ENCODE measurements around the gene PCNX2. TPM values are rescaled to one million over a fixed set of nuclear protein-coding genes. Genes with fewer than 3 reads are reported as not detected.

The PCNX2 gene
- total and polyA plus RNA-seq, 4 donors, result 24.4 to 85.8 (median 29.8) TPM

- Histone ChIP-seq H3K9me3 (ENCODE audit: control insufficient read depth, insufficient read depth, low read length) (no peaks in the 10 kb centered on the region), H3K27me3 (ENCODE audit: control insufficient read depth, insufficient read depth, low read length) (no peaks in the 10 kb centered on the region), H3K4me3 (ENCODE audit: low read depth, low read length) (no peak overlapping the region), H3K27ac (ENCODE audit: low read depth, low read length) (no peak overlapping the region), H3K36me3 (ENCODE audit: control insufficient read depth, insufficient read depth, low read length) (no peaks in the 10 kb centered on the region), H3K4me1 (ENCODE audit: control insufficient read depth, insufficient read depth, low read length) (no peaks in the 10 kb centered on the region)
- no CpG with 5 or more reads among the region's 3 CpGs for WGBS (ENCODE audit: insufficient coverage)
- no peak for DNase-seq (ENCODE audit: low read depth in 4 of 6, low spot score in 6 of 6)
These were observed 27.0 kb downstream of the PCNX2 start for GRCh38 chr1:233268389-233269022.

- Histone ChIP-seq H3K27me3 (ENCODE audit: control insufficient read depth, insufficient read depth, low read length) (no peaks in the 10 kb centered on the region), H3K27ac (ENCODE audit: low read depth, low read length) (no peak overlapping the region), H3K4me1 (ENCODE audit: control insufficient read depth, insufficient read depth, low read length) (no peaks in the 10 kb centered on the region), H3K4me3 (ENCODE audit: low read depth, low read length) (no peak overlapping the region), H3K9me3 (ENCODE audit: control insufficient read depth, insufficient read depth, low read length) (no peaks in the 10 kb centered on the region), H3K36me3 (ENCODE audit: control insufficient read depth, insufficient read depth, low read length) (peaks cover 11% of the 10 kb centered on the region)
- no peak for DNase-seq (ENCODE audit: low read depth in 4 of 6, low spot score in 6 of 6)
- 70% methylated on average over 3 of the region's 5 CpGs for WGBS (ENCODE audit: insufficient coverage)
These were observed 33.8 kb downstream of the PCNX2 start for GRCh38 chr1:233261695-233262094.

DNA sequence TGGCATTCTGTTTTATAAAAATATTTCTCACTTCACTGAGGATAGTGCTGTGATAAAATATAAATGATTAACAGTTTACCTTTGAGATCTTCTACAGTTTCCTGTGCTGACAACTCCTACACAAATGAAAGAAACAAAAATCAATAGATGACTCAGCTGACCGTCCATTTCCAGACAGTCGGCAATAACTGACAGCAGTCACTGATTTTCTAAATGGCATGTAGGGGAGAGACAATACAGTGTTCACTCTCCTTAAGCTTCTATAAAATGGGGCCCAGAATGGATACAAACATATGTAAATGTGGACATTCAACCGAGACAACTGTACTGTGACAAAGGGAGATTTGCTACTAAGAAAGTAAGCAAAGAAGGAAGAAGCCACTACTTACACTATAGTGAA, 34.3 kb downstream of the PCNX2 start:
- peaks cover 11% of the 10 kb centered on the region for H3K36me3 ChIP-seq (ENCODE audit: control insufficient read depth, insufficient read depth, low read length)
- H3K9me3 ChIP-seq (ENCODE audit: control insufficient read depth, insufficient read depth, low read length), result no peaks in the 10 kb centered on the region
- no peak overlapping the region for H3K4me3 ChIP-seq (ENCODE audit: low read depth, low read length)
- H3K27ac ChIP-seq (ENCODE audit: low read depth, low read length), result no peak overlapping the region
- WGBS (ENCODE audit: insufficient coverage), result no CpG with 5 or more reads among the region's 3 CpGs
- no peak for DNase-seq (ENCODE audit: low read depth in 4 of 6, low spot score in 6 of 6)
- H3K4me1 ChIP-seq (ENCODE audit: control insufficient read depth, insufficient read depth, low read length), result no peaks in the 10 kb centered on the region
- H3K27me3 ChIP-seq (ENCODE audit: control insufficient read depth, insufficient read depth, low read length), result no peaks in the 10 kb centered on the region

GRCh38 chr1:233257786-233258185, 37.7 kb downstream of the PCNX2 start:
- Histone ChIP-seq H3K27ac (ENCODE audit: low read depth, low read length) (no peak overlapping the region), H3K27me3 (ENCODE audit: control insufficient read depth, insufficient read depth, low read length) (no peaks in the 10 kb centered on the region), H3K9me3 (ENCODE audit: control insufficient read depth, insufficient read depth, low read length) (no peaks in the 10 kb centered on the region), H3K36me3 (ENCODE audit: control insufficient read depth, insufficient read depth, low read length) (peaks cover 11% of the 10 kb centered on the region), H3K4me1 (ENCODE audit: control insufficient read depth, insufficient read depth, low read length) (peaks cover 5% of the 10 kb centered on the region), H3K4me3 (ENCODE audit: low read depth, low read length) (no peak overlapping the region)
- DNase-seq (ENCODE audit: low read depth in 4 of 6, low spot score in 6 of 6), result no peak
- WGBS (ENCODE audit: insufficient coverage), result 97% methylated on average over 6 of the region's 6 CpGs

- peaks cover 11% of the 10 kb centered on the region for H3K36me3 ChIP-seq (ENCODE audit: control insufficient read depth, insufficient read depth, low read length)
These were observed 38.7 kb downstream of the PCNX2 start for GRCh38 chr1:233256789-233257188.

DNA sequence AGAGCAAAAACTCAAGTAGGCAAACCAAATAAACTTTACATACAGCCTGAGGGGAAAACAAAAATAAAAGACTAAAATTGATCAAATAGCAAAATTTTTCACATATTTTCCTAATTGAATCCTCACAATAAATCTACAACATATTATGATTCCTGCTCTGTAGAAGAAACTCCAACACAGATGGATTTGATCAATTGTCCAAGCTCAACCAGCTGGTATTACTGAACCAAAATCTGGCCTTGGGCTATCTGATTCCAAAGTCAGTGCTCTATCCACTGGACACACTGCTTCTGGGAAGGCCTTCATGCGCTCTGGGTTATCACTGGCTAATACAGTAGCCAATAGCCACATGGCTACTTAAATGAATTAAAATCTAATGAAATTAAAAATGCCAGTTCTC, 39.3 kb downstream of the PCNX2 start:
- H3K4me1 ChIP-seq (ENCODE audit: control insufficient read depth, insufficient read depth, low read length), result peaks cover 5% of the 10 kb centered on the region
- no CpG with 5 or more reads among the region's 1 CpG for WGBS (ENCODE audit: insufficient coverage)
- H3K27ac ChIP-seq (ENCODE audit: low read depth, low read length), result no peak overlapping the region
- no peak for DNase-seq (ENCODE audit: low read depth in 4 of 6, low spot score in 6 of 6)
- H3K27me3 ChIP-seq (ENCODE audit: control insufficient read depth, insufficient read depth, low read length), result no peaks in the 10 kb centered on the region
- peaks cover 11% of the 10 kb centered on the region for H3K36me3 ChIP-seq (ENCODE audit: control insufficient read depth, insufficient read depth, low read length)
- no peak overlapping the region for H3K4me3 ChIP-seq (ENCODE audit: low read depth, low read length)
- no peaks in the 10 kb centered on the region for H3K9me3 ChIP-seq (ENCODE audit: control insufficient read depth, insufficient read depth, low read length)

More at GRCh38 chr1:233256789-233257188, 38.7 kb downstream of the PCNX2 start:
- no peak for DNase-seq (ENCODE audit: low read depth in 4 of 6, low spot score in 6 of 6)
- Histone ChIP-seq H3K4me3 (ENCODE audit: low read depth, low read length) (no peak overlapping the region), H3K9me3 (ENCODE audit: control insufficient read depth, insufficient read depth, low read length) (no peaks in the 10 kb centered on the region), H3K27me3 (ENCODE audit: control insufficient read depth, insufficient read depth, low read length) (no peaks in the 10 kb centered on the region), H3K4me1 (ENCODE audit: control insufficient read depth, insufficient read depth, low read length) (peaks cover 5% of the 10 kb centered on the region), H3K27ac (ENCODE audit: low read depth, low read length) (no peak overlapping the region)
- no CpG with 5 or more reads among the region's 2 CpGs for WGBS (ENCODE audit: insufficient coverage)

DNA sequence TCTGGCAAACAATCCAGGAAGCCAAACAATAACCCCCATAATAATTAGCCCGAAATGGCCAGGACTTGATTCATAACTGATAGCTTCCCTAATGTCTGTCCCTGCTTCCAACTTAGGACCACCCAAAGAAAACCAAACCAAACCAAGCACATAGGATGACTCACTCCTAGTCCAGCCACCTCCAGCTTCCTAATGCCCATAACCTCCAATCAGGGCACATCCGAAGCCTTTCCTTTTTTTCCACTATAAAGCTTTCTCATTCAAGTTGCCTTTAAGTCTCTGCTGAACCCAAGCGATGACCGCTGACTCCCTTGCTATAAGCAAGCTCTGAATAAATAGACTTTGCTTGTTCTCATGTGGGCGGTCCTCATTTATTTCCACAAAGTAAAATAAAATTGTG, 40.4 kb downstream of the PCNX2 start:
- Histone ChIP-seq H3K4me1 (ENCODE audit: control insufficient read depth, insufficient read depth, low read length) (peaks cover 5% of the 10 kb centered on the region), H3K9me3 (ENCODE audit: control insufficient read depth, insufficient read depth, low read length) (no peaks in the 10 kb centered on the region), H3K36me3 (ENCODE audit: control insufficient read depth, insufficient read depth, low read length) (peaks cover 11% of the 10 kb centered on the region), H3K27ac (ENCODE audit: low read depth, low read length) (no peak overlapping the region), H3K4me3 (ENCODE audit: low read depth, low read length) (no peak overlapping the region), H3K27me3 (ENCODE audit: control insufficient read depth, insufficient read depth, low read length) (no peaks in the 10 kb centered on the region)
- DNase-seq (ENCODE audit: low read depth in 4 of 6, low spot score in 6 of 6), result no peak
- 93% methylated on average over 4 of the region's 5 CpGs for WGBS (ENCODE audit: insufficient coverage)

DNA sequence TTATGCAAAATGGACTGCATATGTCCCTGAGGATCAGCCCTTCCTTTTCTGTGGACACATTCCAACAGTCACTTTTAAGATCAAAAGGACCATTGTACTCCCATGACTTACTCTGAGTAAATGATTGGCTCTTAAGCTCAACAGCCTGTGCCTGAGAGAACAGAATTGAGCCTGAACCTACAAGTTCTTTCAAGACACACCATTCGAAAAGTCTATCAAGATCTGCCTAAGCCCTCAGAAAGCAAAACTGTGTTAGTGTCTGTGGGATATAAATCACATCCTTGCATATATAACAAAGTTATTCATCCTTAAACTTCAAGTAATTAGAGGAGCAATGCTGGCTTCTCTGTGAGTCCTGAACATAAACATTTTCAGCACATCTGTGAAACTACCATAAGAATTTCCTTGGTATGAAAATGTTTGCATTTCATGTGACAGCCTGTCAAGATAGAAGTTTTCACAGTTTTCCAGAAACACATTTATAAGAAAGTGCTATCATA, 41.6 kb downstream of the PCNX2 start:
- H3K27ac ChIP-seq (ENCODE audit: low read depth, low read length), result no peak overlapping the region
- whole genome bisulfite sequencing (ENCODE audit: insufficient coverage), result no CpG with 5 or more reads among the region's 1 CpG
- H3K9me3 ChIP-seq (ENCODE audit: control insufficient read depth, insufficient read depth, low read length), result no peaks in the 10 kb centered on the region
- peaks cover 5% of the 10 kb centered on the region for H3K4me1 ChIP-seq (ENCODE audit: control insufficient read depth, insufficient read depth, low read length)
- H3K36me3 ChIP-seq (ENCODE audit: control insufficient read depth, insufficient read depth, low read length), result peaks cover 12% of the 10 kb centered on the region
- no peaks in the 10 kb centered on the region for H3K27me3 ChIP-seq (ENCODE audit: control insufficient read depth, insufficient read depth, low read length)
- H3K4me3 ChIP-seq (ENCODE audit: low read depth, low read length), result no peak overlapping the region
- DNase-seq (ENCODE audit: low read depth in 4 of 6, low spot score in 6 of 6), result peak in 1 of 6 donors; percentile 24

DNA sequence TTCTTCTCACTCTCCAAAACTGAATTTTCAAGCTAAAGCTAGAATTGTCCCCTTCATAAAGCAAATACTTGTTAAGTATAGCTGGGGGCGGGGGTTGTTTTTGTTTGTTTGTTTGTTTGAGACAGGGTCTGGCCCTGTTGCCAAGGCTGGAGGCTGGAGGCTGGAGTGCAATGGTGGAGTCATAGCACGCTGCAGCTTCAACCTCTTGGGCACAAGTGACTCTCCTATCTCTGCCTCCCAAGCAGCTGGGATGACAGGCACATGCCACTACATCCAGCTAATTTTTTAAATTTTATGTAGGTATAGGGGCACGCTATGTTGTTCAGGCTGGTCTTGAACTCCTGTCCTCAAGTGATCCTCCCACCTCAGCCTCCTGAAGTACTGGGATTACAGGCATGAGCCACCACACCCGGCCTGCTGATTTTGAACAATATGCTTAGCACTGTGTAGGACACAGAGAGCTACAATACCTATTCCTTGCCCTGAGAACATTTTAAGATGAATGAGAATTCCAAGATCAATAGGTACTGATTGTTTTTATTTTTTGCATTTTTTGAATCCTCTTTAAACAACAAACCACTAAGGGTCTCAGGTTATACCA, 42.2 kb downstream of the PCNX2 start:
- no peaks in the 10 kb centered on the region for H3K9me3 ChIP-seq (ENCODE audit: control insufficient read depth, insufficient read depth, low read length)
- DNase-seq (ENCODE audit: low read depth in 4 of 6, low spot score in 6 of 6), result no peak
- no peak overlapping the region for H3K4me3 ChIP-seq (ENCODE audit: low read depth, low read length)
- H3K27me3 ChIP-seq (ENCODE audit: control insufficient read depth, insufficient read depth, low read length), result no peaks in the 10 kb centered on the region
- peaks cover 6% of the 10 kb centered on the region for H3K36me3 ChIP-seq (ENCODE audit: control insufficient read depth, insufficient read depth, low read length)
- H3K4me1 ChIP-seq (ENCODE audit: control insufficient read depth, insufficient read depth, low read length), result peaks cover 5% of the 10 kb centered on the region
- H3K27ac ChIP-seq (ENCODE audit: low read depth, low read length), result no peak overlapping the region
- no CpG with 5 or more reads among the region's 4 CpGs for WGBS (ENCODE audit: insufficient coverage)

GRCh38 chr1:233252441-233252840, 43.1 kb downstream of the PCNX2 start:
- Histone ChIP-seq H3K27ac (ENCODE audit: low read depth, low read length) (no peak overlapping the region), H3K4me3 (ENCODE audit: low read depth, low read length) (no peak overlapping the region), H3K4me1 (ENCODE audit: control insufficient read depth, insufficient read depth, low read length) (peaks cover 5% of the 10 kb centered on the region), H3K36me3 (ENCODE audit: control insufficient read depth, insufficient read depth, low read length) (peaks cover 3% of the 10 kb centered on the region), H3K27me3 (ENCODE audit: control insufficient read depth, insufficient read depth, low read length) (no peaks in the 10 kb centered on the region), H3K9me3 (ENCODE audit: control insufficient read depth, insufficient read depth, low read length) (no peaks in the 10 kb centered on the region)
- no peak for DNase-seq (ENCODE audit: low read depth in 4 of 6, low spot score in 6 of 6)
- WGBS (ENCODE audit: insufficient coverage), result 78% methylated on average over 2 of the region's 2 CpGs

Data from spinal cord (tissue), 10 donors.